Cardiac muscle cell (in vitro differentiated cells and primary cell): Measurements from ENCODE around the gene KCNE3. TPM values are rescaled to one million over a fixed set of nuclear protein-coding genes. Genes with fewer than 3 reads are reported as not detected.

Experiments used
- DNase-seq, 2 donors: peaks; one replicate each; pipeline versions ENCODE4 v3.0.0 to v3.0.0-alpha.2; 2010 to 2017; ENCODE audit warnings: low read depth in 1 of 2, low spot score in 1 of 2
- H3K27ac ChIP-seq: fragments of 200-600 bp; sonication (generic); 2 replicates; pipeline ENCODE4 v1.5.1; 2016
- H3K27me3 ChIP-seq: fragments of 200-600 bp; sonication (generic); 2 replicates; pipeline ENCODE4 v1.6.0; 2016; ENCODE audit warnings: control low read depth
- H3K36me3 ChIP-seq: fragments of 200-600 bp; sonication (generic); 2 replicates; pipeline ENCODE4 v1.5.1; 2016; ENCODE audit warnings: control low read depth
- H3K4me1 ChIP-seq: fragments of 200-600 bp; sonication (generic); 2 replicates; pipeline ENCODE4 v1.8.1; 2017; ENCODE audit warnings: low read depth, mild to moderate bottlenecking, mixed run types
- H3K4me3 ChIP-seq: fragments of 200-600 bp; sonication (generic); 2 replicates; pipeline ENCODE4 v1.5.1; 2016; ENCODE audit warnings: mild to moderate bottlenecking
- H3K9me3 ChIP-seq: fragments of 200-600 bp; sonication (generic); 2 replicates; pipeline ENCODE4 v1.5.1; 2017; ENCODE audit warnings: low read depth, mild to moderate bottlenecking, control low read depth
- CTCF ChIP-seq: IDR thresholded peaks from 2 replicates; pipeline ENCODE4 v1.5.1; 2012; ENCODE audit warnings: low read depth, mild to moderate bottlenecking, low read length
- polyA plus RNA-seq: library from polyadenylated mRNA; unstranded; fragments of >200 nt; fragmentation: Nextera tagmentation; extraction: Ambion mirVana; gene quantifications from 2 replicates; pipeline ENCODE4 v1.2.1, GENCODE V29; 2016
- total RNA-seq: library from RNA; depleted of rRNA; stranded (reverse); fragments of >200 nt; gene quantifications from 2 replicates; pipeline ENCODE4 v1.2.3, GENCODE V29; 2016

Gene KCNE3
- total and polyA plus RNA-seq, 2 experiments from 2014 or later = 0.33 to 1.4 TPM

- DNase-seq = no peak
- no peak for TF ChIP-seq CTCF
- Histone ChIP-seq H3K4me1 (no peaks in the 10 kb centered on the region), H3K36me3 (no peaks in the 10 kb centered on the region), H3K9me3 (no peaks in the 10 kb centered on the region), H3K4me3 (no peak overlapping the region), H3K27ac (no peak overlapping the region), H3K27me3 (no peaks in the 10 kb centered on the region)
Measured at GRCh38 chr11:74476536-74476935, 9.2 kb upstream of the KCNE3 start.

GRCh38 chr11:74474316-74474715 is 7.0 kb upstream of the KCNE3 start:
- no peak for TF ChIP-seq CTCF
- no peak overlapping the region for H3K27ac ChIP-seq
- peak in 1 of 2 donors; percentile 54 for DNase-seq
- no peaks in the 10 kb centered on the region for H3K36me3 ChIP-seq
- no peaks in the 10 kb centered on the region for H3K27me3 ChIP-seq
- no peak overlapping the region for H3K4me3 ChIP-seq
- H3K9me3 ChIP-seq = no peaks in the 10 kb centered on the region
- H3K4me1 ChIP-seq = no peaks in the 10 kb centered on the region

- Histone ChIP-seq H3K4me3 (no peak overlapping the region), H3K4me1 (no peaks in the 10 kb centered on the region), H3K27me3 (no peaks in the 10 kb centered on the region), H3K27ac (no peak overlapping the region), H3K9me3 (no peaks in the 10 kb centered on the region), H3K36me3 (no peaks in the 10 kb centered on the region)
- no peak for TF ChIP-seq CTCF
- DNase-seq = no peak
Measured at GRCh38 chr11:74473382-74474173, 6.2 kb upstream of the KCNE3 start.

- Histone ChIP-seq H3K27me3 (no peaks in the 10 kb centered on the region), H3K9me3 (no peaks in the 10 kb centered on the region), H3K27ac (no peak overlapping the region), H3K36me3 (no peaks in the 10 kb centered on the region), H3K4me3 (no peak overlapping the region), H3K4me1 (no peaks in the 10 kb centered on the region)
- TF ChIP-seq CTCF = no peak
- DNase-seq = no peak
Measured at GRCh38 chr11:74471668-74472429, 4.5 kb upstream of the KCNE3 start.

GRCh38 chr11:74471037-74471436 is 3.7 kb upstream of the KCNE3 start:
- TF ChIP-seq CTCF = no peak
- Histone ChIP-seq H3K9me3 (no peaks in the 10 kb centered on the region), H3K36me3 (no peaks in the 10 kb centered on the region), H3K27ac (no peak overlapping the region), H3K4me1 (no peaks in the 10 kb centered on the region), H3K4me3 (no peak overlapping the region), H3K27me3 (no peaks in the 10 kb centered on the region)
- DNase-seq = no peak
